ENCODE results near the gene P2RY2. TPM values are rescaled to one million over a fixed set of nuclear protein-coding genes. Genes with fewer than 3 reads are reported as not detected.
A peak's percentile ranks its signal among the peaks of the same experiment; 100 is the strongest.

Gene P2RY2
- total RNA-seq, 1 experiment from 2014 or later = 2.9 TPM

DNA sequence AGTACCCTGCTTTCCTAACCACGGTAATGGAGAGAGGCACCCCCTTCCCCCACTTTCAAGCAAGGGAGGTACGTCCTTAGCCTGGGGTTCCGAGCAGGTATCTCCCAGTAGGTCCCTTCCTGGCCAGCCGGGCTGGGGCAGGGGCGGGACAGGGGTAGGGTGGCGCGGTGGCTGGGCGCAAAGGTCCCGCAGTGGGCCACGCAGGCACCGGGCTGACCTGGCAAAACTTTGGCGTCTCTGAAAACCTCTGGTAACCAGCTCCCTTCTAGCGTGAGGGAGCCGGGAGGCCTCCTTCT is 323 bp upstream of the P2RY2 start:
- peak overlapping the region; percentile 56 for H3K9ac ChIP-seq (ENCODE audit: low read length)
- no peaks in the 10 kb centered on the region for H4K20me1 ChIP-seq (ENCODE audit: insufficient read depth)
- H3K4me3 ChIP-seq (replicated peaks in 1 of 2; ENCODE audit: low read depth in 1 of 2, low read length in 2 of 2) = peak overlapping the region; percentile 56 to 67
- H3K27me3 ChIP-seq (ENCODE audit: insufficient read depth, low read length) = no peaks in the 10 kb centered on the region
- H3K27ac ChIP-seq (ENCODE audit: low read depth, low read length) = peak overlapping the region; percentile 59; the same call in 1 of the 2 replicates
- no peaks in the 10 kb centered on the region for H3K9me3 ChIP-seq (ENCODE audit: control insufficient read depth in 1 of 2, insufficient read depth in 1 of 2, low read depth in 1 of 2, low read length in 2 of 2)
- BruUV-seq (replicated peaks) = no TSS peak
- H2AFZ ChIP-seq (ENCODE audit: low read depth, low read length, poor library complexity, severe bottlenecking) = peak overlapping the region; percentile 31
- no peaks in the 10 kb centered on the region for H3K36me3 ChIP-seq (ENCODE audit: control insufficient read depth in 1 of 2, insufficient read depth in 2 of 2, low read length in 2 of 2)
- ChIA-PET RAD21 (ENCODE audit: low non-redundant PET in 1 of 2, low total read pairs in 2 of 2, uncharacterized antibody in 2 of 2, unreplicated experiment in 2 of 2) (no interaction called here), POLR2A (no interaction called here), CTCF (no interaction called here)
- H3K4me1 ChIP-seq (ENCODE audit: control insufficient read depth in 1 of 2, insufficient read depth in 2 of 2, low read length in 2 of 2) = peaks cover 9 to 23% of the 10 kb centered on the region in 2 experiments
- no peak for TF ChIP-seq SP1 (IDR thresholded peaks at IDR 0.05; ENCODE audit: low read depth)
- TF ChIP-seq EZH2 (IDR thresholded peaks at IDR 0.05) = no peak
- no peak for TF ChIP-seq POLR2AphosphoS5 (IDR thresholded peaks at IDR 0.05; ENCODE audit: low read depth, low read length)
- TF ChIP-seq ELF1 (IDR thresholded peaks at IDR 0.05; ENCODE audit: borderline replicate concordance, low read depth) = no peak
- TF ChIP-seq, protein P1, sequence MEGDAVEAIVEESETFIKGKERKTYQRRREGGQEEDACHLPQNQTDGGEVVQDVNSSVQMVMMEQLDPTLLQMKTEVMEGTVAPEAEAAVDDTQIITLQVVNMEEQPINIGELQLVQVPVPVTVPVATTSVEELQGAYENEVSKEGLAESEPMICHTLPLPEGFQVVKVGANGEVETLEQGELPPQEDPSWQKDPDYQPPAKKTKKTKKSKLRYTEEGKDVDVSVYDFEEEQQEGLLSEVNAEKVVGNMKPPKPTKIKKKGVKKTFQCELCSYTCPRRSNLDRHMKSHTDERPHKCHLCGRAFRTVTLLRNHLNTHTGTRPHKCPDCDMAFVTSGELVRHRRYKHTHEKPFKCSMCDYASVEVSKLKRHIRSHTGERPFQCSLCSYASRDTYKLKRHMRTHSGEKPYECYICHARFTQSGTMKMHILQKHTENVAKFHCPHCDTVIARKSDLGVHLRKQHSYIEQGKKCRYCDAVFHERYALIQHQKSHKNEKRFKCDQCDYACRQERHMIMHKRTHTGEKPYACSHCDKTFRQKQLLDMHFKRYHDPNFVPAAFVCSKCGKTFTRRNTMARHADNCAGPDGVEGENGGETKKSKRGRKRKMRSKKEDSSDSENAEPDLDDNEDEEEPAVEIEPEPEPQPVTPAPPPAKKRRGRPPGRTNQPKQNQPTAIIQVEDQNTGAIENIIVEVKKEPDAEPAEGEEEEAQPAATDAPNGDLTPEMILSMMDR (IDR thresholded peaks at IDR 0.05 in 2 of 3, conservative IDR thresholded peaks at IDR 0.05 in 1 of 3; ENCODE audit: borderline replicate concordance in 1 of 3, insufficient read depth in 1 of 3, low read depth in 2 of 3, low read length in 2 of 3) = no peak
- TF ChIP-seq SIN3A (IDR thresholded peaks at IDR 0.05; ENCODE audit: low read depth) = no peak
- TF ChIP-seq EGR1 (IDR thresholded peaks at IDR 0.05; ENCODE audit: low read depth) = no peak
- TF ChIP-seq, protein P2, sequence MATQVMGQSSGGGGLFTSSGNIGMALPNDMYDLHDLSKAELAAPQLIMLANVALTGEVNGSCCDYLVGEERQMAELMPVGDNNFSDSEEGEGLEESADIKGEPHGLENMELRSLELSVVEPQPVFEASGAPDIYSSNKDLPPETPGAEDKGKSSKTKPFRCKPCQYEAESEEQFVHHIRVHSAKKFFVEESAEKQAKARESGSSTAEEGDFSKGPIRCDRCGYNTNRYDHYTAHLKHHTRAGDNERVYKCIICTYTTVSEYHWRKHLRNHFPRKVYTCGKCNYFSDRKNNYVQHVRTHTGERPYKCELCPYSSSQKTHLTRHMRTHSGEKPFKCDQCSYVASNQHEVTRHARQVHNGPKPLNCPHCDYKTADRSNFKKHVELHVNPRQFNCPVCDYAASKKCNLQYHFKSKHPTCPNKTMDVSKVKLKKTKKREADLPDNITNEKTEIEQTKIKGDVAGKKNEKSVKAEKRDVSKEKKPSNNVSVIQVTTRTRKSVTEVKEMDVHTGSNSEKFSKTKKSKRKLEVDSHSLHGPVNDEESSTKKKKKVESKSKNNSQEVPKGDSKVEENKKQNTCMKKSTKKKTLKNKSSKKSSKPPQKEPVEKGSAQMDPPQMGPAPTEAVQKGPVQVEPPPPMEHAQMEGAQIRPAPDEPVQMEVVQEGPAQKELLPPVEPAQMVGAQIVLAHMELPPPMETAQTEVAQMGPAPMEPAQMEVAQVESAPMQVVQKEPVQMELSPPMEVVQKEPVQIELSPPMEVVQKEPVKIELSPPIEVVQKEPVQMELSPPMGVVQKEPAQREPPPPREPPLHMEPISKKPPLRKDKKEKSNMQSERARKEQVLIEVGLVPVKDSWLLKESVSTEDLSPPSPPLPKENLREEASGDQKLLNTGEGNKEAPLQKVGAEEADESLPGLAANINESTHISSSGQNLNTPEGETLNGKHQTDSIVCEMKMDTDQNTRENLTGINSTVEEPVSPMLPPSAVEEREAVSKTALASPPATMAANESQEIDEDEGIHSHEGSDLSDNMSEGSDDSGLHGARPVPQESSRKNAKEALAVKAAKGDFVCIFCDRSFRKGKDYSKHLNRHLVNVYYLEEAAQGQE (IDR thresholded peaks at IDR 0.05; ENCODE audit: low read depth) = no peak
- TF ChIP-seq, protein P3, sequence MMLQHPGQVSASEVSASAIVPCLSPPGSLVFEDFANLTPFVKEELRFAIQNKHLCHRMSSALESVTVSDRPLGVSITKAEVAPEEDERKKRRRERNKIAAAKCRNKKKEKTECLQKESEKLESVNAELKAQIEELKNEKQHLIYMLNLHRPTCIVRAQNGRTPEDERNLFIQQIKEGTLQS (IDR thresholded peaks at IDR 0.05) = no peak
- TF ChIP-seq RAD21 (IDR thresholded peaks at IDR 0.05; ENCODE audit: low read depth) = no peak
- no peak for TF ChIP-seq SRF (IDR thresholded peaks at IDR 0.05; ENCODE audit: low read depth)
- no peak for TF ChIP-seq JUND (IDR thresholded peaks at IDR 0.05)
- no peak for TF ChIP-seq TCF7L2 (IDR thresholded peaks at IDR 0.05; ENCODE audit: borderline replicate concordance, extremely low read depth, insufficient read depth, insufficient read length)
- TF ChIP-seq, protein P4, sequence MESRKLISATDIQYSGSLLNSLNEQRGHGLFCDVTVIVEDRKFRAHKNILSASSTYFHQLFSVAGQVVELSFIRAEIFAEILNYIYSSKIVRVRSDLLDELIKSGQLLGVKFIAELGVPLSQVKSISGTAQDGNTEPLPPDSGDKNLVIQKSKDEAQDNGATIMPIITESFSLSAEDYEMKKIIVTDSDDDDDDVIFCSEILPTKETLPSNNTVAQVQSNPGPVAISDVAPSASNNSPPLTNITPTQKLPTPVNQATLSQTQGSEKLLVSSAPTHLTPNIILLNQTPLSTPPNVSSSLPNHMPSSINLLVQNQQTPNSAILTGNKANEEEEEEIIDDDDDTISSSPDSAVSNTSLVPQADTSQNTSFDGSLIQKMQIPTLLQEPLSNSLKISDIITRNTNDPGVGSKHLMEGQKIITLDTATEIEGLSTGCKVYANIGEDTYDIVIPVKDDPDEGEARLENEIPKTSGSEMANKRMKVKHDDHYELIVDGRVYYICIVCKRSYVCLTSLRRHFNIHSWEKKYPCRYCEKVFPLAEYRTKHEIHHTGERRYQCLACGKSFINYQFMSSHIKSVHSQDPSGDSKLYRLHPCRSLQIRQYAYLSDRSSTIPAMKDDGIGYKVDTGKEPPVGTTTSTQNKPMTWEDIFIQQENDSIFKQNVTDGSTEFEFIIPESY (IDR thresholded peaks at IDR 0.05; ENCODE audit: extremely low read depth, insufficient replicate concordance, low read length) = no peak
- no peak for TF ChIP-seq YY1 (IDR thresholded peaks at IDR 0.05; ENCODE audit: extremely low read depth, insufficient replicate concordance, low read depth, low read length)
- TF ChIP-seq ZNF274 (IDR thresholded peaks at IDR 0.05; ENCODE audit: low read depth, low read length) = no peak
- TF ChIP-seq ZFX (IDR thresholded peaks at IDR 0.05) = no peak
- no peak for TF ChIP-seq CEBPB (IDR thresholded peaks at IDR 0.05; ENCODE audit: low read depth)
- TF ChIP-seq, protein P5, sequence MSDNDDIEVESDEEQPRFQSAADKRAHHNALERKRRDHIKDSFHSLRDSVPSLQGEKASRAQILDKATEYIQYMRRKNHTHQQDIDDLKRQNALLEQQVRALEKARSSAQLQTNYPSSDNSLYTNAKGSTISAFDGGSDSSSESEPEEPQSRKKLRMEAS (IDR thresholded peaks at IDR 0.05) = no peak
- ATAC-seq (no peak), DNase-seq (ENCODE audit: low read depth, low spot score) (no peak)
- H3K9me2 ChIP-seq (ENCODE audit: insufficient read depth) = no peaks in the 10 kb centered on the region
- H3K79me2 ChIP-seq (ENCODE audit: insufficient read depth, low read length) = no peaks in the 10 kb centered on the region
- peak overlapping the region; percentile 95 for H3K4me2 ChIP-seq (ENCODE audit: low read length)
- intact Hi-C loops (cut with micrococcal nuclease) = no loop called here

Data from HCT116 (cell line).